GM12878 (cell line): ENCODE results near the gene PDE9A. TPM values are rescaled to one million over a fixed set of nuclear protein-coding genes. Genes with fewer than 3 reads are reported as not detected.

ENCODE experiments used
- ATAC-seq: fragments of 200-7000 bp; cut with Tn5 transposase; 3 replicates; pipeline ENCODE4 v1.9.1; 2020; ENCODE audit warnings: mild to moderate bottlenecking, moderate library complexity
- BruUV-seq: library from RNA; stranded (reverse); fragments of 400-500 nt; replicated peaks from 2 replicates; lab custom pipeline; 2021; lab: Mats Ljungman, UMichigan
- CTCF ChIA-PET: fragments of 300-600 bp; sonication (Branson Sonifier 250); formaldehyde crosslinking; extraction: SDS; loops from one replicate; lab custom pipeline; 2021; ENCODE audit warnings: inconsistent platforms; lab: Yijun Ruan, JAX
- POLR2A ChIA-PET: fragments of 350-600 bp; formaldehyde crosslinking; extraction: SDS; loops from one replicate; lab custom pipeline; 2021; ENCODE audit warnings: inconsistent platforms; lab: Charles Lee
- RAD21 ChIA-PET: fragments of 300-600 bp; sonication (Branson Sonifier 250); formaldehyde crosslinking; loops from one replicate; lab custom pipeline; 2023; ENCODE audit warnings: antibody characterized with exemption; ENCODE audit not compliant: unreplicated experiment; lab: Charles Lee
- SMC1A ChIA-PET: fragments of 300-600 bp; sonication (Branson Sonifier 250); formaldehyde crosslinking; loops from one replicate; lab custom pipeline; 2023; ENCODE audit not compliant: unreplicated experiment, uncharacterized antibody; lab: Charles Lee
- DNase-seq: peaks from one replicate; pipeline ENCODE4 v3.0.0-alpha.2; 2011; ENCODE audit warnings: low read depth, low spot score
- FAIRE-seq: peaks from 3 replicates; lab custom pipeline; 2011; peaks lifted over from hg19 to GRCh38; lab: Jason Lieb, UNC
- H2AFZ ChIP-seq: 2 replicates; pipeline ENCODE4 v1.6.0; 2011; ENCODE audit warnings: low read depth, low read length, control low read depth; ENCODE audit not compliant: control insufficient read depth
- H3K27ac ChIP-seq: 2 replicates; pipeline ENCODE4 v1.5.1; 2011; ENCODE audit warnings: control low read depth; ENCODE audit not compliant: control insufficient read depth, insufficient read depth
- H3K27me3 ChIP-seq, 2 experiments: replicated peaks in 1 of 2; 2 replicates each; pipeline versions ENCODE4 v1.6.0 to v1.6.1; 2011; ENCODE audit warnings: low read length in 1 of 2; ENCODE audit not compliant: control insufficient read depth in 2 of 2, insufficient read depth in 2 of 2
- H3K36me3 ChIP-seq, 2 experiments: 2 replicates each; pipeline ENCODE4 v1.5.1; 2011; ENCODE audit warnings: low read length in 1 of 2; ENCODE audit not compliant: control insufficient read depth in 2 of 2, insufficient read depth in 2 of 2
- H3K4me1 ChIP-seq: 2 replicates; pipeline ENCODE4 v1.6.1; 2011; ENCODE audit warnings: mild to moderate bottlenecking, low read length, moderate library complexity, mixed read lengths; ENCODE audit not compliant: control insufficient read depth, insufficient read depth
- H3K4me2 ChIP-seq: 2 replicates; pipeline ENCODE4 v1.6.0; 2011; ENCODE audit warnings: control low read depth; ENCODE audit not compliant: control insufficient read depth, insufficient read depth
- H3K4me3 ChIP-seq: fragments of 200-600 bp; sonication (generic); 2 replicates; pipeline ENCODE4 v1.5.1; 2016
- H3K79me2 ChIP-seq: 2 replicates; pipeline ENCODE4 v1.6.0; 2011; ENCODE audit warnings: low read length; ENCODE audit not compliant: control insufficient read depth, insufficient read depth
- H3K9ac ChIP-seq: 2 replicates; pipeline ENCODE4 v1.8.0; 2011; ENCODE audit warnings: low read length, control low read depth, mixed read lengths; ENCODE audit not compliant: control insufficient read depth, insufficient read depth
- H3K9me3 ChIP-seq: replicated peaks from 3 replicates; pipeline ENCODE4 v1.5.1; 2011; ENCODE audit warnings: mild to moderate bottlenecking, low read length; ENCODE audit not compliant: control insufficient read depth, insufficient read depth
- H4K20me1 ChIP-seq: 2 replicates; pipeline ENCODE4 v1.6.0; 2011; ENCODE audit not compliant: control insufficient read depth, insufficient read depth
- ASH2L ChIP-seq: fragments of 300-600, 200-600 bp; sonication (generic); IDR thresholded peaks from 2 replicates; pipeline ENCODE4 v1.6.1; 2017; ENCODE audit warnings: low read depth, mild to moderate bottlenecking, borderline replicate concordance
- CHD1 ChIP-seq: IDR thresholded peaks from 2 replicates; pipeline ENCODE4 v1.6.1; 2012; ENCODE audit warnings: low read depth, low read length, improper control_type of control experiment
- GATAD2B ChIP-seq: fragments of 450-650 bp; conservative IDR thresholded peaks from 2 replicates; pipeline ENCODE4 v1.6.1; 2017; ENCODE audit warnings: low read depth, mild to moderate bottlenecking, moderate library complexity
- HCFC1 ChIP-seq: fragments of 150-350 bp; IDR thresholded peaks from 2 replicates; pipeline ENCODE4 v1.6.1; 2014; ENCODE audit warnings: low read length
- IKZF1 ChIP-seq: fragments of 450-650 bp; conservative IDR thresholded peaks from 2 replicates; pipeline ENCODE4 v1.6.1; 2017; ENCODE audit warnings: antibody characterized with exemption, mild to moderate bottlenecking
- KDM1A ChIP-seq: fragments of 200-600 bp; sonication (generic); IDR thresholded peaks from 2 replicates; pipeline ENCODE4 v1.6.1; 2016; ENCODE audit warnings: borderline replicate concordance
- NBN ChIP-seq: fragments of 450-650 bp; IDR thresholded peaks from 2 replicates; pipeline ENCODE4 v1.6.1; 2016
- NFYA ChIP-seq: IDR thresholded peaks from 2 replicates; pipeline ENCODE4 v1.6.1; 2011; ENCODE audit warnings: low read depth, mild to moderate bottlenecking, low read length, improper control_type of control experiment, borderline replicate concordance
- NFYB ChIP-seq: IDR thresholded peaks from 2 replicates; pipeline ENCODE4 v1.6.1; 2011; ENCODE audit warnings: low read depth, mild to moderate bottlenecking, low read length, improper control_type of control experiment, moderate library complexity; ENCODE audit not compliant: insufficient read depth
- SMAD1 ChIP-seq: fragments of 450-650 bp; IDR thresholded peaks from 2 replicates; pipeline ENCODE4 v1.6.1; 2018; ENCODE audit warnings: mild to moderate bottlenecking, low read depth; ENCODE audit not compliant: partially characterized antibody
- SREBF2 ChIP-seq: IDR thresholded peaks from 2 replicates; pipeline ENCODE4 v1.6.1; 2012; ENCODE audit warnings: mild to moderate bottlenecking, low read length
- YBX1 ChIP-seq: fragments of 450-650 bp; IDR thresholded peaks from 2 replicates; pipeline ENCODE4 v1.6.1; 2016; ENCODE audit warnings: antibody characterized with exemption
- WGBS: methylation state at CpG from one replicate; pipeline ENCODE4 v1.1.6; 2016; ENCODE audit warnings: low lambda C conversion rate; ENCODE audit not compliant: insufficient replicate concordance, insufficient coverage; ENCODE audit errors: missing lambda C conversion rate; 5-methylcytosine and 5-hydroxymethylcytosine counted together
- in situ Hi-C: fragments of 300-500 bp; cut with MboI; formaldehyde crosslinking; loops from 9 replicates; pipeline ENCODE4 v1.14.3; 2018; ENCODE audit warnings: mixed read lengths
- intact Hi-C: fragments of 100-400 bp; cut with micrococcal nuclease; formaldehyde crosslinking; loops from one replicate; pipeline ENCODE4 v1.14.2; 2022; ENCODE audit not compliant: unreplicated experiment
- polyA plus RNA-seq, 11 experiments: library from polyadenylated mRNA; depleted of rRNA in 4 of 11; unstranded in 6 of 11; stranded (reverse) in 5 of 11; fragments of >200 nt; fragmentation: Nextera tagmentation in 4 of 11; fragmentation: Illumina TruSeq in 1 of 11; extraction: Ambion mirVana in 4 of 11; extraction: Trizol in 1 of 11; gene quantifications; 1 replicate in 1 of 11; 2 replicates in 10 of 11; pipeline versions ENCODE4 v1.2.1 to v1.2.3, GENCODE V29; 2011 to 2016; ENCODE audit warnings: inconsistent platforms in 2 of 11, missing spikeins in 2 of 11, low read depth in 1 of 11
- total RNA-seq, 4 experiments: library from RNA; depleted of rRNA in 3 of 4; stranded (reverse); fragments of >200 nt in 3 of 4; fragmentation: Illumina TruSeq in 1 of 4; extraction: Trizol in 1 of 4; gene quantifications; 2 replicates each; pipeline versions ENCODE4 v1.2.1 to v1.2.3, GENCODE V29; 2013 to 2021
- TF ChIP-seq, protein P1 (sequence below): fragments of 450-650 bp; conservative IDR thresholded peaks from 2 replicates; pipeline ENCODE4 v1.6.1; 2017; ENCODE audit warnings: mild to moderate bottlenecking, moderate library complexity
- TF ChIP-seq, protein P2 (sequence below): fragments of 450-650 bp; IDR thresholded peaks from 2 replicates; pipeline ENCODE4 v1.6.1; 2018; ENCODE audit warnings: borderline replicate concordance, mild to moderate bottlenecking; ENCODE audit not compliant: partially characterized antibody

PDE9A gene
- total and polyA plus RNA-seq, 10 of the 15 experiments (the other 5 are each of a cell fraction or from before 2014, with no cell fraction given) = 0.08 to 0.45 (median 0.20) TPM; not detected in 1

DNA sequence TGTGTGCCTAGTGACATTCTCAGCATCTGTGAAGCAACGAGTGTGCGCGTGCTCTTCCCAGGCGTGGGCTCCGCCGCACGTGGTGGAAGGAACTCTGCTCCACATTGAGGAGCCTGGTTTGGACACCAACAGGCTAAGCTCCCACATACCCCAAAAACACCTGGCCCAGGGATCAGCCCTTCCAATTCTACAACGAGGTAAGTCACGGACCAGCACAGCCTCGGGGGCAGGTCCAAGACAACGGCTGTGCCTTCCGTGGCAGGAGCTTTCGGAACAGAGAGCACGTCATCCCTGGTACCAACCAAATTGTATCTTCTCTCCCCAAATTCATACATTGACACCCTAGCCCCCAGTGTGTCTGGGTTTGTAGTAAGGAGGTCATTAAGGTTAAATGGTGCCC, 27.2 kb upstream of the PDE9A start (continued):
- TF ChIP-seq, protein P1, sequence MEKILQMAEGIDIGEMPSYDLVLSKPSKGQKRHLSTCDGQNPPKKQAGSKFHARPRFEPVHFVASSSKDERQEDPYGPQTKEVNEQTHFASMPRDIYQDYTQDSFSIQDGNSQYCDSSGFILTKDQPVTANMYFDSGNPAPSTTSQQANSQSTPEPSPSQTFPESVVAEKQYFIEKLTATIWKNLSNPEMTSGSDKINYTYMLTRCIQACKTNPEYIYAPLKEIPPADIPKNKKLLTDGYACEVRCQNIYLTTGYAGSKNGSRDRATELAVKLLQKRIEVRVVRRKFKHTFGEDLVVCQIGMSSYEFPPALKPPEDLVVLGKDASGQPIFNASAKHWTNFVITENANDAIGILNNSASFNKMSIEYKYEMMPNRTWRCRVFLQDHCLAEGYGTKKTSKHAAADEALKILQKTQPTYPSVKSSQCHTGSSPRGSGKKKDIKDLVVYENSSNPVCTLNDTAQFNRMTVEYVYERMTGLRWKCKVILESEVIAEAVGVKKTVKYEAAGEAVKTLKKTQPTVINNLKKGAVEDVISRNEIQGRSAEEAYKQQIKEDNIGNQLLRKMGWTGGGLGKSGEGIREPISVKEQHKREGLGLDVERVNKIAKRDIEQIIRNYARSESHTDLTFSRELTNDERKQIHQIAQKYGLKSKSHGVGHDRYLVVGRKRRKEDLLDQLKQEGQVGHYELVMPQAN = no peak
- TF ChIP-seq ASH2L = no peak
- no peak for TF ChIP-seq HCFC1
- TF ChIP-seq NBN = no peak

GRCh38 chr21:42627527-42628289, 25.7 kb upstream of the PDE9A start:
- H2AFZ ChIP-seq = no peak overlapping the region
- BruUV-seq = no TSS peak
- in situ Hi-C loops (no loop called here), intact Hi-C loops (no loop called here)
- no peak overlapping the region for H3K4me3 ChIP-seq
- RAD21 ChIA-PET = no interaction called here
- 41% methylated on average over 15 of the region's 15 CpGs for WGBS
- no peaks in the 10 kb centered on the region for H3K79me2 ChIP-seq
- H3K4me1 ChIP-seq = no peaks in the 10 kb centered on the region
- CTCF ChIA-PET = interaction anchor here (0.6 kb wide), 1 partner anchor 91 kb away, joined by 3 read pairs; no protein-coding TSS in a partner anchor
- POLR2A ChIA-PET = no interaction called here
- no peak overlapping the region for H3K9ac ChIP-seq
- H3K27me3 ChIP-seq = peaks cover 2 to 3% of the 10 kb centered on the region in 2 experiments; a peak in 2 of 4 replicates
- no peak for ATAC-seq
- no peaks in the 10 kb centered on the region for H4K20me1 ChIP-seq
- no peaks in the 10 kb centered on the region for H3K36me3 ChIP-seq
- TF ChIP-seq IKZF1 = no peak
- no peak for TF ChIP-seq KDM1A
- TF ChIP-seq SREBF2 = no peak
- no peak for TF ChIP-seq GATAD2B
- no peak for TF ChIP-seq NFYA
- TF ChIP-seq CHD1 = no peak
- TF ChIP-seq NFYB = no peak
- no peak for TF ChIP-seq YBX1
- TF ChIP-seq, protein P2, sequence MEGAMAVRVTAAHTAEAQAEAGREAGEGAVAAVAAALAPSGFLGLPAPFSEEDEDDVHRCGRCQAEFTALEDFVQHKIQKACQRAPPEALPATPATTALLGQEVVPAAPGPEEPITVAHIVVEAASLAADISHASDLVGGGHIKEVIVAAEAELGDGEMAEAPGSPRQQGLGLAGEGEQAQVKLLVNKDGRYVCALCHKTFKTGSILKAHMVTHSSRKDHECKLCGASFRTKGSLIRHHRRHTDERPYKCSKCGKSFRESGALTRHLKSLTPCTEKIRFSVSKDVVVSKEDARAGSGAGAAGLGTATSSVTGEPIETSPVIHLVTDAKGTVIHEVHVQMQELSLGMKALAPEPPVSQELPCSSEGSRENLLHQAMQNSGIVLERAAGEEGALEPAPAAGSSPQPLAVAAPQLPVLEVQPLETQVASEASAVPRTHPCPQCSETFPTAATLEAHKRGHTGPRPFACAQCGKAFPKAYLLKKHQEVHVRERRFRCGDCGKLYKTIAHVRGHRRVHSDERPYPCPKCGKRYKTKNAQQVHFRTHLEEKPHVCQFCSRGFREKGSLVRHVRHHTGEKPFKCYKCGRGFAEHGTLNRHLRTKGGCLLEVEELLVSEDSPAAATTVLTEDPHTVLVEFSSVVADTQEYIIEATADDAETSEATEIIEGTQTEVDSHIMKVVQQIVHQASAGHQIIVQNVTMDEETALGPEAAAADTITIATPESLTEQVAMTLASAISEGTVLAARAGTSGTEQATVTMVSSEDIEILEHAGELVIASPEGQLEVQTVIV = no peak
- TF ChIP-seq SMAD1 = no peak
- no peak for DNase-seq
- H3K27ac ChIP-seq = no peak overlapping the region
- H3K9me3 ChIP-seq = no peaks in the 10 kb centered on the region; the same call in 2 of the 3 replicates
- SMC1A ChIA-PET = no interaction called here
- no peak for FAIRE-seq
- H3K4me2 ChIP-seq = no peak overlapping the region
